ENCODE data around the gene IL21R.

DNA sequence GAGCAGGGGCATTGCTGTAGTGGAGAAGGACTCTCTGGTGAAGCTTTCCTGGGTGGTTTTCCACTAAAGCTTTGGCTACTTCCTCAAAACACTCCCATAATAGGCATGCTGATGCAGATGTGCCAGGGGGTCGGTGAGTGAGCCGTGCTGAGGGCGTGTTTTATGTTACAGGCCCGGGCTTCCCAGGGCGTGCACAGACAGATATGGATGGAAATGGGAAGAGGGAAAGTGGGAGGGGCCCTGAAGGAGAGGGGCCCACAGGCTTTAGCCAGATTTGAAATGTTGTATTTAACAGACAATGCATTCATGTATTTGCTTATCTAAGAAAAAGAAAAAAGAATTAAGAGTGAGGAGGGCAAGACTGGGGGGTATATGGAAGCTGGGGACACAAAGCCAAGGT lies 56.3 kb downstream of the IL21R start:
- TF ChIP-seq EZH2 (IDR thresholded peaks at IDR 0.05; ENCODE audit: borderline replicate concordance, low read length) = no peak
- TF ChIP-seq, protein P1, sequence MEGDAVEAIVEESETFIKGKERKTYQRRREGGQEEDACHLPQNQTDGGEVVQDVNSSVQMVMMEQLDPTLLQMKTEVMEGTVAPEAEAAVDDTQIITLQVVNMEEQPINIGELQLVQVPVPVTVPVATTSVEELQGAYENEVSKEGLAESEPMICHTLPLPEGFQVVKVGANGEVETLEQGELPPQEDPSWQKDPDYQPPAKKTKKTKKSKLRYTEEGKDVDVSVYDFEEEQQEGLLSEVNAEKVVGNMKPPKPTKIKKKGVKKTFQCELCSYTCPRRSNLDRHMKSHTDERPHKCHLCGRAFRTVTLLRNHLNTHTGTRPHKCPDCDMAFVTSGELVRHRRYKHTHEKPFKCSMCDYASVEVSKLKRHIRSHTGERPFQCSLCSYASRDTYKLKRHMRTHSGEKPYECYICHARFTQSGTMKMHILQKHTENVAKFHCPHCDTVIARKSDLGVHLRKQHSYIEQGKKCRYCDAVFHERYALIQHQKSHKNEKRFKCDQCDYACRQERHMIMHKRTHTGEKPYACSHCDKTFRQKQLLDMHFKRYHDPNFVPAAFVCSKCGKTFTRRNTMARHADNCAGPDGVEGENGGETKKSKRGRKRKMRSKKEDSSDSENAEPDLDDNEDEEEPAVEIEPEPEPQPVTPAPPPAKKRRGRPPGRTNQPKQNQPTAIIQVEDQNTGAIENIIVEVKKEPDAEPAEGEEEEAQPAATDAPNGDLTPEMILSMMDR (conservative IDR thresholded peaks at IDR 0.05 in 1 of 2, IDR thresholded peaks at IDR 0.05 in 1 of 2; ENCODE audit: extremely low read depth in 1 of 2, insufficient read depth in 1 of 2, low read depth in 1 of 2, low read length in 2 of 2) = no peak

Data from mammary epithelial cell (primary cell).